Measurements from ENCODE around the gene KLHDC10. TPM values are rescaled to one million over a fixed set of nuclear protein-coding genes. Genes with fewer than 3 reads are reported as not detected.

The KLHDC10 gene
- total and polyA plus RNA-seq, 2 donors (not counting 1 experiment from before 2014, with no cell fraction given) = 7.1 to 25.7 TPM

DNA sequence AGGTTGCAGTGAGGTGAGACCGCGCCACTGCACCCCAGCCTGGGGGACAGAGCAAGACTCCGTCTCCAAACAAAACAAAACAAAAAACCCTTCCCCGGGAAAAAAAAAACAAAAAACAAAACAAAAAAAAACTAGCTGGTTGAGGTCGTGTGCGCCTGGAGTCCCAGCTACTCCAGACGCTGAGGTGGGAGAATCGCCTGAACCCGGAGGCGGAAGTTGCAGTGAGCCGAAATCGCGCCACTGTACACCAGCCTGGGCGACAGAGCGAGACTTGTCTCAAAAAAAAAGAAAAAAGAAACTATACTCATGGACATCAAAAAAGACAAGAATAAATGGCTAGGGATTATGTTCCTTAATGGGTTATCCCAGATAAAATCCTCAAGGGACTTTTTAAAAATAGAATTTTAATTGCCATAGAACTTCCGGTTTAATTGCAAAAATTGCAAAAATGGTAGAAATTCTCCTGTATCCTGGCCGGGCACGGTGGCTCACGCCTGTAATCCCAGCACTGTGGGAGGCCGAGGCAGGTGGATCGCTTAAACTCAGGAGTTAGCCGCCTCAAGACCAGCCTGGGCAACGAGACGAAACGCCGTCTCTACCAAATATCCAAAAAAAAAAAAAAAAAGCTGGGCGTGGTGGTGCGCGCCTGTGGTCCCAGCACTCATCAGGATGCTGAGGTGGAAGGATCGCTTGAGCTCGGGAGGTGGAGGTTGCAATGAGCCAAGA is 37.8 kb downstream of the KLHDC10 start:
- intact Hi-C loops (cut with micrococcal nuclease) = no loop called here
- ChIA-PET CTCF (interaction anchor here (1.3 kb wide), 1 partner anchor 24 kb away, joined by 4 read pairs; no protein-coding TSS in a partner anchor), POLR2A (no interaction called here)
- Mint-ChIP-seq H3K27ac (no peak overlapping the region), H3K9me3 (ENCODE audit: insufficient read depth) (no peaks in the 10 kb centered on the region), H3K4me1 (peaks cover 14% of the 10 kb centered on the region), H3K4me3 (no peak overlapping the region), H3K27me3 (no peaks in the 10 kb centered on the region)
- H3K4me2 ChIP-seq (replicated peaks; ENCODE audit: low read depth, low read length, poor library complexity, severe bottlenecking) = no peak overlapping the region
- H3K79me2 ChIP-seq (ENCODE audit: control insufficient read depth, insufficient read depth, low read length) = peaks cover 5% of the 10 kb centered on the region
- no peaks in the 10 kb centered on the region for H3K36me3 ChIP-seq (replicated peaks in 1 of 2; ENCODE audit: control extremely low read depth in 1 of 2, control insufficient read depth in 1 of 2, extremely low read depth in 1 of 2, insufficient read depth in 2 of 2, low read length in 1 of 2)
- TF ChIP-seq, protein P1, sequence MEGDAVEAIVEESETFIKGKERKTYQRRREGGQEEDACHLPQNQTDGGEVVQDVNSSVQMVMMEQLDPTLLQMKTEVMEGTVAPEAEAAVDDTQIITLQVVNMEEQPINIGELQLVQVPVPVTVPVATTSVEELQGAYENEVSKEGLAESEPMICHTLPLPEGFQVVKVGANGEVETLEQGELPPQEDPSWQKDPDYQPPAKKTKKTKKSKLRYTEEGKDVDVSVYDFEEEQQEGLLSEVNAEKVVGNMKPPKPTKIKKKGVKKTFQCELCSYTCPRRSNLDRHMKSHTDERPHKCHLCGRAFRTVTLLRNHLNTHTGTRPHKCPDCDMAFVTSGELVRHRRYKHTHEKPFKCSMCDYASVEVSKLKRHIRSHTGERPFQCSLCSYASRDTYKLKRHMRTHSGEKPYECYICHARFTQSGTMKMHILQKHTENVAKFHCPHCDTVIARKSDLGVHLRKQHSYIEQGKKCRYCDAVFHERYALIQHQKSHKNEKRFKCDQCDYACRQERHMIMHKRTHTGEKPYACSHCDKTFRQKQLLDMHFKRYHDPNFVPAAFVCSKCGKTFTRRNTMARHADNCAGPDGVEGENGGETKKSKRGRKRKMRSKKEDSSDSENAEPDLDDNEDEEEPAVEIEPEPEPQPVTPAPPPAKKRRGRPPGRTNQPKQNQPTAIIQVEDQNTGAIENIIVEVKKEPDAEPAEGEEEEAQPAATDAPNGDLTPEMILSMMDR (IDR thresholded peaks at IDR 0.05) = no peak
- no peaks in the 10 kb centered on the region for H4K20me1 ChIP-seq (ENCODE audit: control insufficient read depth, insufficient read depth, low read length, poor library complexity, severe bottlenecking)
- ATAC-seq (ENCODE audit: low read depth) (no peak), DNase-seq (no peak)
- H3K9me3 ChIP-seq (ENCODE audit: control extremely low read depth in 1 of 3, control insufficient read depth in 2 of 3, insufficient read depth in 1 of 3, low read length in 2 of 3) = no peaks in the 10 kb centered on the region
- no peak overlapping the region for H3K4me3 ChIP-seq (ENCODE audit: control extremely low read depth in 1 of 5, extremely low read depth in 1 of 5, insufficient read depth in 1 of 5, low read depth in 2 of 5, low read length in 4 of 5)
- no peaks in the 10 kb centered on the region for H3K27me3 ChIP-seq (replicated peaks in 1 of 4; ENCODE audit: control extremely low read depth in 1 of 4, control insufficient read depth in 3 of 4, insufficient read depth in 4 of 4, low read length in 3 of 4)
- no peak overlapping the region for H2AFZ ChIP-seq (ENCODE audit: insufficient read depth, low read depth, low read length, poor library complexity, severe bottlenecking)
- 92% methylated on average over 7 of the region's 31 CpGs for WGBS (ENCODE audit: insufficient coverage)
- H3K27ac ChIP-seq (ENCODE audit: low read length in 2 of 2) = no peak overlapping the region
- peaks cover 2 to 3% of the 10 kb centered on the region in 2 donors for H3K4me1 ChIP-seq (ENCODE audit: control insufficient read depth in 2 of 2, insufficient read depth in 2 of 2, low read length in 2 of 2)
- no peak overlapping the region for H3K9ac ChIP-seq (ENCODE audit: low read length)

DNA sequence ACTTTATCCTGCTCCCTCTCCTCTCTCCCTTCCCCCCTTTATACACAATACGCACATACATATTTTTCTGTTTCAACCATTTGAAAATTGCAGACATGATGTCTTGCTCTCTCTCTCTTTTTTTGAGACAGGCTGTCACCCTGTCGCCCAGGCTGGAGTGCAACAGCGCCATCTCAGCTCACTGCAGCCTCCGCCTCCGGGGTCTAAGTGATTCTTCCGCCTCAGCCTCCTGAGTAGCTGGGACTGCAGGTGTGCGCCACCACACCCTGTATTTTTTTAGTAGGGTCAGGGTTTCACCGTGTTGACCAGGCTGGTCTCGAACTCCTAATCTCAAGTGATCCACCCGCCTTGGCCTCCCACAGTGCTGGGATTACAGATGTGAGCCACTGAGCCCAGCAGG is 38.5 kb downstream of the KLHDC10 start:
- no peaks in the 10 kb centered on the region for H3K36me3 ChIP-seq (replicated peaks in 1 of 2; ENCODE audit: control extremely low read depth in 1 of 2, control insufficient read depth in 1 of 2, extremely low read depth in 1 of 2, insufficient read depth in 2 of 2, low read length in 1 of 2)
- H3K9me3 ChIP-seq (ENCODE audit: control extremely low read depth in 1 of 3, control insufficient read depth in 2 of 3, insufficient read depth in 1 of 3, low read length in 2 of 3) = no peaks in the 10 kb centered on the region
- no peak for ATAC-seq (ENCODE audit: low read depth)
- H3K4me3 ChIP-seq (ENCODE audit: control extremely low read depth in 1 of 5, extremely low read depth in 1 of 5, insufficient read depth in 1 of 5, low read depth in 2 of 5, low read length in 4 of 5) = no peak overlapping the region
- WGBS (ENCODE audit: insufficient coverage) = 100% methylated on average over 4 of the region's 10 CpGs
- H3K4me1 ChIP-seq (ENCODE audit: control insufficient read depth in 2 of 2, insufficient read depth in 2 of 2, low read length in 2 of 2) = peaks cover 8 to 9% of the 10 kb centered on the region in 2 donors
- H4K20me1 ChIP-seq (ENCODE audit: control insufficient read depth, insufficient read depth, low read length, poor library complexity, severe bottlenecking) = no peaks in the 10 kb centered on the region
- Mint-ChIP-seq H3K27me3 (no peaks in the 10 kb centered on the region), H3K9me3 (ENCODE audit: insufficient read depth) (no peaks in the 10 kb centered on the region), H3K4me3 (no peak overlapping the region), H3K27ac (no peak overlapping the region), H3K4me1 (peaks cover 19% of the 10 kb centered on the region)
- no peak overlapping the region for H2AFZ ChIP-seq (ENCODE audit: insufficient read depth, low read depth, low read length, poor library complexity, severe bottlenecking)
- no peak overlapping the region for H3K27ac ChIP-seq (ENCODE audit: low read length in 2 of 2)
- DNase-seq = no peak
- no peaks in the 10 kb centered on the region for H3K27me3 ChIP-seq (replicated peaks in 1 of 4; ENCODE audit: control extremely low read depth in 1 of 4, control insufficient read depth in 3 of 4, insufficient read depth in 4 of 4, low read length in 3 of 4)
- POLR2A ChIA-PET = no interaction called here
- intact Hi-C loops (cut with micrococcal nuclease) = no loop called here
- TF ChIP-seq, protein P1 (IDR thresholded peaks at IDR 0.05) = no peak
- TF ChIP-seq EZH2 (IDR thresholded peaks at IDR 0.05; ENCODE audit: borderline replicate concordance, insufficient read depth, low read depth, low read length, poor library complexity, severe bottlenecking) = no peak
- CTCF ChIA-PET = interaction anchor here (0.7 kb wide), 1 partner anchor 619 kb away, joined by 3 read pairs; no protein-coding TSS in a partner anchor
- no peak overlapping the region for H3K4me2 ChIP-seq (replicated peaks; ENCODE audit: low read depth, low read length, poor library complexity, severe bottlenecking)
- H3K9ac ChIP-seq (ENCODE audit: low read length) = no peak overlapping the region
- peaks cover 5% of the 10 kb centered on the region for H3K79me2 ChIP-seq (ENCODE audit: control insufficient read depth, insufficient read depth, low read length)

Measured in B cell (primary cell).